ENCODE results near the gene PTGIS.

The PTGIS gene

GRCh38 chr20:49461894-49462620, 105.9 kb downstream of the PTGIS start:
- DNase-seq: no peak

GRCh38 chr20:49460916-49461315, 107.0 kb downstream of the PTGIS start:
- DNase-seq: no peak

- no peak for DNase-seq
Observed at GRCh38 chr20:49460131-49460530, 107.8 kb downstream of the PTGIS start.

GRCh38 chr20:49459684-49460083, 108.3 kb downstream of the PTGIS start:
- DNase-seq: no peak

GRCh38 chr20:49457444-49457843, 110.5 kb downstream of the PTGIS start:
- no peak for DNase-seq

- no peak for DNase-seq
Observed at GRCh38 chr20:49456646-49457045, 111.3 kb downstream of the PTGIS start.

- no peak for DNase-seq
Observed at GRCh38 chr20:49455691-49456090, 112.2 kb downstream of the PTGIS start.
